ENCODE measurements around the gene SPATS1. TPM values are rescaled to one million over a fixed set of nuclear protein-coding genes. Genes with fewer than 3 reads are reported as not detected.

The SPATS1 gene
- not detected for total RNA-seq

DNA sequence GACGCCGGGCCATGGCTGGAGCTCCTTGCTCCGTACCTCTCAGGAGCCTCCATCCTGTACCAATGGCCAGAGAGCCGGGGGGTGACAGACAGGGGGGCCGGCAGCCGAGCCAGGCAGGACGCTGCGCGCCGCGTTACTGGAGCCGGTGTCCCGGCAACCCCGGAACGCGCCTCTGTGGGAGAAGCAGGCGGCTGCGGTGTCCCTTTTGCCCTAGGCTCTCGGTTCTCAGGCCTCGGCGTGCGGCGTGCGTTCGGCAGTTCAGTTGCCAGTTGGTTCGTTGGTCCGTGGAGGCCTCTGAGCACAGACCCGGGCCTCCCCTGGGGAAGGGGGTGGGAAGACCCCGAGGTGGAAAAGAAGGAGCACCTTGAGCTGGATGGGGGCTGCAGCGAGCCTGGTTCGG, at the start of gene SPATS1:
SPATS1 (plus strand) TSS at position 162 of the 400 bp plus-strand sequence. CDS start 446 bp downstream, outside the sequence.

DNA sequence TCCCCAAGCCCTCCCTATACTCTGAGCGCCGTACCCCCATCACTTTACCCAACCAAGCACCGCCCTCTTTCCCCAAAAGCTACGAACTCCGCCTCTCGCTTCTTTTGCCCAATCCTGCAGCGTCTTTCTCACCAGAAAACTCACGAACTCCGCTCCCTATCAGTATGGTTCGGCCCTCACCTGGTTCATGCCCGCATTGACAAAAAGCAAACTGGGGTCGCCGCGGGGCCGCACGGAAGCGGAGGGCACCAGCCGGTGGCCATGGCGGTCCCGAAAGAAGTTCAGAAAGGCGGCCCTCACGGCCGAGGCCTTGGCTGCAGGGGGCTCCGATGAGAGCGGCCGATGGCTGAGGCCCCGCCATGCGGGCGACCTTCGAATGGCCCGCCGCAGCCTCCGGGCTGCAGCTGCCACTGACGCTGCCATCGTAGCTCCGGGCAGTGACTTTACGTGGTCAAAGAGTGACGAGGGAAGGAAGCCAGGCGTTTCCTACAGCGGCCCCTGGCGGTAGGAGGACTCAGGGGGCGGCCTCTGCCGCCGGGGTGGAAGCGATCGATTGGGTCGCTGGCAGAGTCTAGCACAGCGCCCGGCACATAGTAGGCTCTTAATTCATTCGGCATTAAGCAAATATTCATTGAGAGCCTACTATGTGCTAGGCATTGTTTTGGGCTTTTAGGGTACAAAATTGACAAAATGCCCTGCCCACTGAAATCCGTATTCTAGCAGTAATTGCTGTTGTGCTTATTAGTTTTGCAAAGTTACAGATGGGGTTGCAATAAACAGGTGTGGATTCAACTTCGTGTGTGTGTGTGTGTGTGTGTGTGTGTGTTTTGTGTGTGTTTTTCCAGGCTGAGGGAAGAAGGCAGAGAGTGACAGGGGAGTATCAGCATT, 29.3 kb upstream of the SPATS1 start, which contains the start of gene AARS2:
AARS2 (minus strand) TSS at position 447 of the 888 bp plus-strand sequence; CDS start at position 423, 24 bp downstream.

DNA sequence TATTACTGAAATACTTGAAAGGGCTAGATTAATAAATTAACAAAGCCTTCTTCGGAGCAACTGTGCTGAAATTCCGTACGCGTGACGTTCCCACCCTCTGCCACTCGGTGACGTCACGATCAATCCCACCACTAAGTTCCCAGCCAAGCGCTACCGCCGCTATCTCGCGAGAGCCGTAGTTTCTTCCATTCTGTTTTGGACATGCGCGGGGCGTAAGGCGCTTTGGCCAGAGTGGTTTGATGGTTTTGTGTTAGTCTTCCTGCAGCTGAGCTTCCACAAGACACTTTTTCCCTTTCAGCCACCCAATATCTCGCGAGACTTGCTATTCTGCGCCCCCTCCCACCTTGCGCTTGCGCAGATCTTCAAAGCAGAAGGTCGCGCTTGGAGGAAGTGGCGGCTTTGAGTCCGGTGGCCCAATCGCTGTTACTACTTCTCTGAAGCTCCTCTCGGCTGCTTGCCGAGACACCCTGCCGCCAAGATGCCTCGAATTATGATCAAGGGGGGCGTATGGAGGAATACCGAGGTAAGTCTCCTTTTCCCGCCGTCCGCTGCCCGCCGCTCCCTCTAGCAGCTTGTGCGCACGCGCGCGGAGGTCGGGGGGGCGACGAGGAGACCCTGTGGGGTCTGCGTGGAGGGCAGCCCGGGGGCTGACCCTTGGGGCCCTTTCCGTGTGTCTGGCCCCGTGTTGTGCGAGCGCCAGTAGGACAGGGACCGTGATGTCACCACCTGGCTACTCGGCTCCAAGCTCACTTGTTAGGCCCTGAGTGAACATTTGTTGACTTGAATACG, 45.1 kb downstream of the SPATS1 start, which contains the start of gene CDC5L:
CDC5L (plus strand) TSS at position 361 of the 789 bp plus-strand sequence; CDS start at position 479, 118 bp downstream.

Other genes starting within 250 kb of the SPATS1 start
- gene MRPL14, start 215.2 kb upstream of the SPATS1 start, total RNA-seq: 34.6 TPM
- 29.7 TPM for gene TMEM63B, start 215.1 kb upstream of the SPATS1 start, total RNA-seq
- gene CAPN11, start 183.8 kb upstream of the SPATS1 start, total RNA-seq: 0.35 TPM
- gene MYMX, start 125.7 kb upstream of the SPATS1 start, total RNA-seq: 0.35 TPM
- gene SLC29A1, start 119.1 kb upstream of the SPATS1 start, total RNA-seq: 49.7 TPM
- 440 TPM for gene HSP90AB1, start 95.5 kb upstream of the SPATS1 start, total RNA-seq
- 46.0 TPM for gene SLC35B2, start 85.1 kb upstream of the SPATS1 start, total RNA-seq
- 13.9 TPM for gene NFKBIE, start 77.1 kb upstream of the SPATS1 start, total RNA-seq
- gene TMEM151B, start 72.2 kb upstream of the SPATS1 start, total RNA-seq: 0.41 TPM
- gene AARS2, start 29.3 kb upstream of the SPATS1 start, total RNA-seq: 21.3 TPM
- 22.2 TPM for gene CDC5L, start 45.1 kb downstream of the SPATS1 start, total RNA-seq